DND-41 (cell line): ENCODE measurements around the gene COL4A2.

Experiments
- ATAC-seq: fragments of 200-7000 bp; cut with Tn5 transposase; 3 replicates; pipeline ENCODE4 v1.9.1; 2021; ENCODE audit warnings: low read depth; ENCODE audit not compliant: insufficient read depth
- DNase-seq: peaks from one replicate; pipeline ENCODE4 v3.0.0-alpha.2; 2020
- H2AFZ ChIP-seq: 2 replicates; pipeline ENCODE4 v1.6.0; 2012; ENCODE audit warnings: low read depth, low read length
- H3K27ac ChIP-seq: 2 replicates; pipeline ENCODE4 v1.5.1; 2012; ENCODE audit warnings: low read length, inconsistent platforms
- H3K27me3 ChIP-seq: fragments of 200-600 bp; sonication (generic); 2 replicates; pipeline ENCODE4 v1.6.0; 2012; ENCODE audit warnings: low read length, mild to moderate bottlenecking, inconsistent platforms; ENCODE audit not compliant: insufficient read depth, poor library complexity
- H3K36me3 ChIP-seq: 2 replicates; pipeline ENCODE4 v1.5.1; 2012; ENCODE audit warnings: low read length, inconsistent platforms; ENCODE audit not compliant: insufficient read depth
- H3K4me1 ChIP-seq: 2 replicates; pipeline ENCODE4 v1.5.1; 2012; ENCODE audit warnings: mild to moderate bottlenecking, low read length; ENCODE audit not compliant: insufficient read depth
- H3K4me2 ChIP-seq: 2 replicates; pipeline ENCODE4 v1.6.0; 2012; ENCODE audit warnings: mild to moderate bottlenecking, moderate library complexity, low read length, inconsistent platforms; ENCODE audit not compliant: insufficient read depth
- H3K4me3 ChIP-seq, 2 experiments: fragments of 200-600 bp in 1 of 2; shearing (Covaris generic) in 1 of 2; 2 replicates each; pipeline ENCODE4 v1.5.1; 2012 to 2016; ENCODE audit warnings: inconsistent platforms in 2 of 2, low read length in 2 of 2, mild to moderate bottlenecking in 2 of 2, low read depth in 1 of 2, moderate library complexity in 1 of 2
- H3K79me2 ChIP-seq: 2 replicates; pipeline ENCODE4 v1.6.0; 2012; ENCODE audit warnings: low read length, inconsistent platforms; ENCODE audit not compliant: insufficient read depth
- H3K9ac ChIP-seq: 2 replicates; pipeline ENCODE4 v1.6.0; 2012; ENCODE audit warnings: low read depth, mild to moderate bottlenecking, inconsistent platforms, low read length, moderate library complexity
- H3K9me3 ChIP-seq: 2 replicates; pipeline ENCODE4 v1.5.1; 2012; ENCODE audit warnings: low read length, moderate library complexity, mild to moderate bottlenecking, inconsistent platforms; ENCODE audit not compliant: insufficient read depth, severe bottlenecking
- H4K20me1 ChIP-seq: 2 replicates; pipeline ENCODE4 v1.6.0; 2012; ENCODE audit warnings: low read length; ENCODE audit not compliant: insufficient read depth
- EZH2 ChIP-seq: IDR thresholded peaks from 3 replicates; pipeline ENCODE4 v1.6.1; 2012; ENCODE audit warnings: borderline replicate concordance, low read depth, mild to moderate bottlenecking, moderate library complexity, low read length, inconsistent platforms; ENCODE audit not compliant: severe bottlenecking
- TF ChIP-seq, protein P1 (sequence below): IDR thresholded peaks from 2 replicates; pipeline ENCODE4 v1.5.1; 2012; ENCODE audit warnings: borderline replicate concordance, low read length, moderate library complexity, mild to moderate bottlenecking; ENCODE audit not compliant: poor library complexity, severe bottlenecking; ENCODE audit errors: extremely low read depth

Gene COL4A2

GRCh38 chr13:110327051-110327721 lies 20.1 kb downstream of the COL4A2 start:
- Histone ChIP-seq H3K4me2 (no peak overlapping the region), H3K27me3 (peaks cover 60% of the 10 kb centered on the region), H3K9me3 (no peaks in the 10 kb centered on the region), H3K36me3 (no peaks in the 10 kb centered on the region), H3K4me1 (no peaks in the 10 kb centered on the region), H3K9ac (no peak overlapping the region), H4K20me1 (no peaks in the 10 kb centered on the region), H3K27ac (no peak overlapping the region), H2AFZ (no peak overlapping the region), H3K79me2 (no peaks in the 10 kb centered on the region), H3K4me3 (no peak overlapping the region)
- ATAC-seq (no peak), DNase-seq (no peak)
- no peak for TF ChIP-seq EZH2
- TF ChIP-seq, protein P1, sequence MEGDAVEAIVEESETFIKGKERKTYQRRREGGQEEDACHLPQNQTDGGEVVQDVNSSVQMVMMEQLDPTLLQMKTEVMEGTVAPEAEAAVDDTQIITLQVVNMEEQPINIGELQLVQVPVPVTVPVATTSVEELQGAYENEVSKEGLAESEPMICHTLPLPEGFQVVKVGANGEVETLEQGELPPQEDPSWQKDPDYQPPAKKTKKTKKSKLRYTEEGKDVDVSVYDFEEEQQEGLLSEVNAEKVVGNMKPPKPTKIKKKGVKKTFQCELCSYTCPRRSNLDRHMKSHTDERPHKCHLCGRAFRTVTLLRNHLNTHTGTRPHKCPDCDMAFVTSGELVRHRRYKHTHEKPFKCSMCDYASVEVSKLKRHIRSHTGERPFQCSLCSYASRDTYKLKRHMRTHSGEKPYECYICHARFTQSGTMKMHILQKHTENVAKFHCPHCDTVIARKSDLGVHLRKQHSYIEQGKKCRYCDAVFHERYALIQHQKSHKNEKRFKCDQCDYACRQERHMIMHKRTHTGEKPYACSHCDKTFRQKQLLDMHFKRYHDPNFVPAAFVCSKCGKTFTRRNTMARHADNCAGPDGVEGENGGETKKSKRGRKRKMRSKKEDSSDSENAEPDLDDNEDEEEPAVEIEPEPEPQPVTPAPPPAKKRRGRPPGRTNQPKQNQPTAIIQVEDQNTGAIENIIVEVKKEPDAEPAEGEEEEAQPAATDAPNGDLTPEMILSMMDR = no peak

GRCh38 chr13:110328573-110328972 lies 21.5 kb downstream of the COL4A2 start:
- H3K4me1 ChIP-seq = no peaks in the 10 kb centered on the region
- H3K27ac ChIP-seq = no peak overlapping the region
- H3K36me3 ChIP-seq = no peaks in the 10 kb centered on the region
- no peak for DNase-seq
- H2AFZ ChIP-seq = no peak overlapping the region
- H3K9ac ChIP-seq = no peak overlapping the region
- H3K79me2 ChIP-seq = no peaks in the 10 kb centered on the region
- H3K4me3 ChIP-seq = no peak overlapping the region
- no peaks in the 10 kb centered on the region for H3K9me3 ChIP-seq
- no peaks in the 10 kb centered on the region for H4K20me1 ChIP-seq
- no peak overlapping the region for H3K4me2 ChIP-seq
- TF ChIP-seq, protein P1 = no peak
- TF ChIP-seq EZH2 = no peak
- ATAC-seq = no peak
- peaks cover 61% of the 10 kb centered on the region for H3K27me3 ChIP-seq

DNA sequence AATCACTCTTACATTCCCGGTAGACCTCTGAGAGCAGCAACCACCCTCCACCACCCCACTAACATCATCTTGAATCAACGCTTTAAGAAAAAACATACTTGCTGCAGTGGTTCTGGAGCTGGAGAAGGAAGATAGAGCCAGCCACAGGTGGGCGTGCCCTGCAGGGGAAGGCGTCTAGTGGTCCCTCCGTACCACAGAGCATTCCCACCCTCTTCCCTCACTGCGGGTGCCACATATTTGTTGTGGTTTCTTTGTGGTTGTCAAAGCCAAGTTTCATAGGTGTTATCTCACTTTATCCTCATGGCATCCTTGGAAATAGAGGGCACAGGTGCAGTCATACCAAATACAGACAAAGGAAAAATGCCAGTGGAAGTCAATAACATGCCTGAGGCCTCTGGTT lies 22.2 kb downstream of the COL4A2 start:
- ATAC-seq = no peak

More for the DNA sequence above, 22.2 kb downstream of the COL4A2 start:
- no peak overlapping the region for H2AFZ ChIP-seq
- H3K36me3 ChIP-seq = no peaks in the 10 kb centered on the region
- no peak for TF ChIP-seq EZH2
- TF ChIP-seq, protein P1 = no peak
- H3K9me3 ChIP-seq = no peaks in the 10 kb centered on the region
- DNase-seq = no peak
- no peaks in the 10 kb centered on the region for H3K4me1 ChIP-seq
- H4K20me1 ChIP-seq = no peaks in the 10 kb centered on the region
- no peak overlapping the region for H3K4me2 ChIP-seq
- no peak overlapping the region for H3K9ac ChIP-seq
- H3K4me3 ChIP-seq = no peak overlapping the region
- H3K27me3 ChIP-seq = peaks cover 63% of the 10 kb centered on the region
- H3K79me2 ChIP-seq = no peaks in the 10 kb centered on the region
- H3K27ac ChIP-seq = no peak overlapping the region
